HEK293 (cell line): ENCODE results near the gene SYT2.
A peak's percentile ranks its signal among the peaks of the same experiment; 100 is the strongest.

Source experiments
- CTCF ChIA-PET: fragments of 350-600 bp; formaldehyde crosslinking; extraction: SDS; loops from one replicate; lab custom pipeline; 2021; ENCODE audit warnings: antibody characterized with exemption; lab: Yijun Ruan, JAX
- POLR2A ChIA-PET: fragments of 300-600 bp; formaldehyde crosslinking; extraction: SDS; loops from one replicate; lab custom pipeline; 2020; ENCODE audit warnings: antibody characterized with exemption, inconsistent platforms; lab: Yijun Ruan, JAX
- H3K27ac ChIP-seq: fragments of 200-500 bp; sonication (Bioruptor generic); 2 replicates; pipeline ENCODE4 v1.5.1; 2014; ENCODE audit warnings: low read depth, low read length, control low read depth, inconsistent platforms; ENCODE audit errors: extremely low read depth
- H3K36me3 ChIP-seq, 2 experiments: fragments of 200-500 bp in 1 of 2; sonication (Bioruptor generic) in 1 of 2; 1 replicate in 1 of 2; 2 replicates in 1 of 2; pipeline ENCODE4 v1.5.1; 2014 to 2017; ENCODE audit warnings: inconsistent platforms in 2 of 2, low read length in 2 of 2; ENCODE audit not compliant: control insufficient read depth in 2 of 2, insufficient read depth in 1 of 2
- H3K4me1 ChIP-seq: fragments of 200-500 bp; sonication (Bioruptor generic); 2 replicates; pipeline ENCODE4 v1.5.1; 2014; ENCODE audit warnings: mild to moderate bottlenecking, low read length, inconsistent platforms; ENCODE audit not compliant: control insufficient read depth, insufficient read depth
- H3K4me3 ChIP-seq: 2 replicates; pipeline ENCODE4 v1.5.1; 2011; ENCODE audit warnings: low read depth, mild to moderate bottlenecking, control low read depth, low read length, moderate library complexity
- H3K9me3 ChIP-seq: fragments of 200-500 bp; sonication (Bioruptor generic); 2 replicates; pipeline ENCODE4 v1.5.1; 2014; ENCODE audit warnings: low read depth, low read length, inconsistent platforms; ENCODE audit not compliant: control insufficient read depth, insufficient read depth
- HOXA7 ChIP-seq: sonication (generic); formaldehyde crosslinking; IDR thresholded peaks from 2 replicates; pipeline ENCODE4 v1.8.1; 2022; ENCODE audit warnings: missing genetic modification reagents, borderline replicate concordance
- KLF1 ChIP-seq: fragments of 450-650 bp; formaldehyde crosslinking; IDR thresholded peaks from 2 replicates; pipeline ENCODE4 v1.5.1; 2016; ENCODE audit warnings: missing biosample characterization, missing genetic modification characterization
- MYNN ChIP-seq: fragments of 450-650 bp; formaldehyde crosslinking; IDR thresholded peaks from 2 replicates; pipeline ENCODE4 v1.5.1; 2016; ENCODE audit warnings: missing biosample characterization, missing genetic modification characterization, borderline replicate concordance
- PATZ1 ChIP-seq: fragments of 450-650 bp; formaldehyde crosslinking; IDR thresholded peaks from 2 replicates; pipeline ENCODE4 v1.5.1; 2016; ENCODE audit warnings: missing biosample characterization, missing genetic modification characterization
- PBX3 ChIP-seq: sonication (generic); formaldehyde crosslinking; IDR thresholded peaks from 2 replicates; pipeline ENCODE4 v1.8.1; 2022; ENCODE audit warnings: mild to moderate bottlenecking, moderate library complexity, missing genetic modification reagents
- WT1 ChIP-seq: fragments of 450-650 bp; formaldehyde crosslinking; IDR thresholded peaks from 2 replicates; pipeline ENCODE4 v1.5.1; 2016; ENCODE audit warnings: missing biosample characterization, missing genetic modification characterization
- ZBTB17 ChIP-seq: fragments of 450-650 bp; formaldehyde crosslinking; IDR thresholded peaks from 2 replicates; pipeline ENCODE4 v1.5.1; 2016; ENCODE audit warnings: missing biosample characterization, missing genetic modification characterization
- ZBTB20 ChIP-seq: fragments of 450-650 bp; formaldehyde crosslinking; IDR thresholded peaks from 2 replicates; pipeline ENCODE4 v1.5.1; 2016; ENCODE audit warnings: missing biosample characterization, missing genetic modification characterization
- ZBTB7A ChIP-seq: fragments of 450-650 bp; formaldehyde crosslinking; IDR thresholded peaks from 2 replicates; pipeline ENCODE4 v1.5.1; 2016; ENCODE audit warnings: low read depth, missing biosample characterization, missing genetic modification characterization
- ZBTB8A ChIP-seq: fragments of 450-650 bp; formaldehyde crosslinking; IDR thresholded peaks from 2 replicates; pipeline ENCODE4 v1.5.1; 2016; ENCODE audit warnings: missing biosample characterization, missing genetic modification characterization
- ZNF112 ChIP-seq: fragments of 450-650 bp; formaldehyde crosslinking; IDR thresholded peaks from 2 replicates; pipeline ENCODE4 v1.5.0; 2017; ENCODE audit warnings: missing biosample characterization, missing genetic modification characterization
- ZNF133 ChIP-seq: fragments of 450-650 bp; formaldehyde crosslinking; IDR thresholded peaks from 2 replicates; pipeline ENCODE4 v1.5.1; 2016; ENCODE audit warnings: missing biosample characterization, missing genetic modification characterization
- ZNF138 ChIP-seq: fragments of 450-650 bp; formaldehyde crosslinking; IDR thresholded peaks from 2 replicates; pipeline ENCODE4 v1.5.1; 2016; ENCODE audit warnings: missing biosample characterization, missing genetic modification characterization, borderline replicate concordance
- ZNF157 ChIP-seq: fragments of 450-650 bp; formaldehyde crosslinking; IDR thresholded peaks from 2 replicates; pipeline ENCODE4 v1.5.1; 2016; ENCODE audit warnings: missing biosample characterization, missing genetic modification characterization
- ZNF174 ChIP-seq: fragments of 450-650 bp; formaldehyde crosslinking; IDR thresholded peaks from 2 replicates; pipeline ENCODE4 v1.5.0; 2017; ENCODE audit warnings: missing biosample characterization, mild to moderate bottlenecking, missing genetic modification characterization
- ZNF18 ChIP-seq: fragments of 450-650 bp; formaldehyde crosslinking; IDR thresholded peaks from 2 replicates; pipeline ENCODE4 v1.5.1; 2016; ENCODE audit warnings: missing biosample characterization, missing genetic modification characterization
- ZNF19 ChIP-seq: fragments of 450-650 bp; formaldehyde crosslinking; IDR thresholded peaks from 2 replicates; pipeline ENCODE4; 2016; ENCODE audit warnings: missing biosample characterization, missing genetic modification characterization, low read depth
- ZNF214 ChIP-seq: fragments of 450-650 bp; formaldehyde crosslinking; IDR thresholded peaks from 2 replicates; pipeline ENCODE4 v1.5.1; 2017; ENCODE audit warnings: missing biosample characterization, mild to moderate bottlenecking, missing genetic modification characterization, borderline replicate concordance
- ZNF426 ChIP-seq: fragments of 450-650 bp; formaldehyde crosslinking; IDR thresholded peaks from 2 replicates; pipeline ENCODE4 v1.5.1; 2017; ENCODE audit warnings: missing biosample characterization, missing genetic modification characterization, mild to moderate bottlenecking, inconsistent platforms, moderate library complexity
- ZNF473 ChIP-seq: fragments of 450-650 bp; formaldehyde crosslinking; IDR thresholded peaks from 2 replicates; pipeline ENCODE4 v1.5.1; 2017; ENCODE audit warnings: missing biosample characterization, missing genetic modification characterization
- ZNF544 ChIP-seq: fragments of 450-650 bp; formaldehyde crosslinking; IDR thresholded peaks from 2 replicates; pipeline ENCODE4 v1.5.0; 2017; ENCODE audit warnings: missing biosample characterization, missing genetic modification characterization
- ZNF549 ChIP-seq: fragments of 450-650 bp; IDR thresholded peaks from 2 replicates; pipeline ENCODE4 v1.5.1; 2018; ENCODE audit warnings: missing biosample characterization, missing genetic modification characterization, mild to moderate bottlenecking, inconsistent platforms, moderate library complexity
- ZNF561 ChIP-seq: fragments of 450-650 bp; IDR thresholded peaks from 2 replicates; pipeline ENCODE4 v1.5.1; 2018; ENCODE audit warnings: missing biosample characterization, missing genetic modification characterization, borderline replicate concordance
- ZNF580 ChIP-seq: fragments of 450-650 bp; formaldehyde crosslinking; IDR thresholded peaks from 2 replicates; pipeline ENCODE4 v1.5.1; 2016; ENCODE audit warnings: missing biosample characterization, missing genetic modification characterization
- ZNF621 ChIP-seq: fragments of 450-650 bp; formaldehyde crosslinking; IDR thresholded peaks from 2 replicates; pipeline ENCODE4 v1.5.1; 2017; ENCODE audit warnings: missing biosample characterization, missing genetic modification characterization
- ZNF626 ChIP-seq: fragments of 450-650 bp; sonication (Bioruptor Pico); formaldehyde crosslinking; IDR thresholded peaks from 2 replicates; pipeline ENCODE4 v1.5.1; 2018; ENCODE audit warnings: missing biosample characterization, missing genetic modification characterization, inconsistent platforms
- ZNF639 ChIP-seq: fragments of 450-650 bp; formaldehyde crosslinking; IDR thresholded peaks from 2 replicates; pipeline ENCODE4 v1.5.1; 2016; ENCODE audit warnings: missing biosample characterization, missing genetic modification characterization
- ZNF76 ChIP-seq: fragments of 450-650 bp; formaldehyde crosslinking; IDR thresholded peaks from 2 replicates; pipeline ENCODE4; 2016; ENCODE audit warnings: low read depth, missing biosample characterization, missing genetic modification characterization, borderline replicate concordance
- ZNF777 ChIP-seq: fragments of 450-650 bp; formaldehyde crosslinking; IDR thresholded peaks from 2 replicates; pipeline ENCODE4 v1.5.1; 2017; ENCODE audit warnings: missing biosample characterization, missing genetic modification characterization, borderline replicate concordance
- ZSCAN16 ChIP-seq: fragments of 450-650 bp; formaldehyde crosslinking; IDR thresholded peaks from 2 replicates; pipeline ENCODE4 v1.5.1; 2016; ENCODE audit warnings: missing biosample characterization, missing genetic modification characterization

The SYT2 gene

GRCh38 chr1:202590126-202590525, 120.1 kb downstream of the SYT2 start (continued):
- TF ChIP-seq ZBTB17 (tag by site-specific recombination) (no peak), ZNF621 (tag by site-specific recombination) (no peak), ZNF639 (tag by site-specific recombination) (no peak), ZNF76 (no peak), PBX3 (no peak), MYNN (no peak), ZBTB7A (tag by site-specific recombination) (no peak), ZNF426 (no peak), WT1 (tag by site-specific recombination) (no peak), ZSCAN16 (tag by site-specific recombination) (no peak), ZNF544 (tag by site-specific recombination) (no peak), ZBTB20 (tag by site-specific recombination) (no peak), ZNF214 (tag by site-specific recombination) (no peak)

GRCh38 chr1:202589190-202589930, 120.9 kb downstream of the SYT2 start:
- Histone ChIP-seq H3K9me3 (no peaks in the 10 kb centered on the region), H3K36me3 (no peaks in the 10 kb centered on the region), H3K4me3 (no peak overlapping the region), H3K27ac (no peak overlapping the region), H3K4me1 (peaks cover 5% of the 10 kb centered on the region; the same call in 1 of the 2 replicates)
- ChIA-PET POLR2A (interaction anchor here (0.9 kb wide), 1 partner anchor 248 kb away, joined by 3 read pairs; the partner anchor contains the start of gene UBE2T), CTCF (interaction anchor here (0.6 to 2.8 kb wide), 9 partner anchors 11 to 1024 kb away, joined by 4 to 10 read pairs (median 5); no protein-coding TSS in a partner anchor)
- no peak for TF ChIP-seq ZNF214 (tag by site-specific recombination)
- no peak for TF ChIP-seq ZNF174 (tag by site-specific recombination)
- no peak for TF ChIP-seq HOXA7 (CRISPR knock-in tag)
- peak; percentile 40; the same call in 1 of the 2 replicates for TF ChIP-seq KLF1 (tag by site-specific recombination)
- TF ChIP-seq ZNF549 (tag by site-specific recombination): no peak
- no peak for TF ChIP-seq ZNF777 (tag by site-specific recombination)
- TF ChIP-seq ZNF19 (tag by site-specific recombination): no peak
- TF ChIP-seq ZNF561 (tag by site-specific recombination): no peak
- no peak for TF ChIP-seq ZNF580 (tag by site-specific recombination)
- no peak for TF ChIP-seq ZNF18 (tag by site-specific recombination)
- TF ChIP-seq ZNF112 (tag by site-specific recombination): no peak
- peak; percentile 73 for TF ChIP-seq PATZ1 (tag by site-specific recombination)
- no peak for TF ChIP-seq ZNF133 (tag by site-specific recombination)
- TF ChIP-seq ZNF626 (tag by site-specific recombination): no peak
- TF ChIP-seq ZNF138 (tag by site-specific recombination): no peak
- no peak for TF ChIP-seq ZNF473 (tag by site-specific recombination)
- no peak for TF ChIP-seq ZBTB8A (tag by site-specific recombination)
- no peak for TF ChIP-seq ZNF157 (tag by site-specific recombination)
